KMS-11 (cell line): ENCODE results near the gene TCP1.

Source experiments
- H2AFZ ChIP-seq: fragments of 200-600 bp; sonication (generic); 2 replicates; pipeline ENCODE4 v1.6.1; 2016; ENCODE audit warnings: antibody characterized with exemption, mixed run types, low read depth
- H3K27ac ChIP-seq: fragments of 200-600 bp; sonication (generic); 2 replicates; pipeline ENCODE4 v1.6.1; 2016; ENCODE audit warnings: mild to moderate bottlenecking, mixed run types
- H3K27me3 ChIP-seq: fragments of 200-600 bp; sonication (generic); 2 replicates; pipeline ENCODE4 v1.6.1; 2017; ENCODE audit warnings: mild to moderate bottlenecking, low read depth, mixed run types, moderate library complexity; ENCODE audit not compliant: insufficient read depth
- H3K36me3 ChIP-seq: fragments of 200-600 bp; sonication (generic); 2 replicates; pipeline ENCODE4 v1.6.1; 2017; ENCODE audit warnings: mild to moderate bottlenecking, mixed run types; ENCODE audit not compliant: insufficient read depth
- H3K4me1 ChIP-seq: fragments of 200-600 bp; sonication (generic); 2 replicates; pipeline ENCODE4 v1.6.1; 2016; ENCODE audit warnings: mild to moderate bottlenecking, low read depth, mixed run types; ENCODE audit not compliant: poor library complexity, severe bottlenecking
- H3K4me2 ChIP-seq: fragments of 200-600 bp; sonication (generic); 2 replicates; pipeline ENCODE4 v1.7.0; 2016; ENCODE audit warnings: mild to moderate bottlenecking, mixed run types
- H3K4me3 ChIP-seq: fragments of 200-600 bp; sonication (generic); IDR thresholded peaks from 2 replicates; pipeline ENCODE4 v1.6.1; 2017; ENCODE audit warnings: low read depth, low read length, mixed read lengths; ENCODE audit not compliant: insufficient read depth
- H3K79me2 ChIP-seq: fragments of 200-600 bp; sonication (generic); 2 replicates; pipeline ENCODE4 v1.6.1; 2016; ENCODE audit warnings: low read depth, mixed run types; ENCODE audit not compliant: insufficient read depth
- H3K9ac ChIP-seq: fragments of 200-600 bp; sonication (generic); 2 replicates; pipeline ENCODE4 v1.6.1; 2016; ENCODE audit warnings: mild to moderate bottlenecking, mixed run types
- H4K20me1 ChIP-seq: fragments of 200-600 bp; sonication (generic); 2 replicates; pipeline ENCODE4 v1.6.1; 2016; ENCODE audit warnings: mild to moderate bottlenecking, mixed run types; ENCODE audit not compliant: insufficient read depth
- CTCF ChIP-seq: fragments of 200-600 bp; sonication (generic); conservative IDR thresholded peaks from 2 replicates; pipeline ENCODE4 v1.6.1; 2017; ENCODE audit warnings: low read depth, mild to moderate bottlenecking, antibody characterized with exemption, low read length, moderate library complexity, mixed read lengths

Gene TCP1

DNA sequence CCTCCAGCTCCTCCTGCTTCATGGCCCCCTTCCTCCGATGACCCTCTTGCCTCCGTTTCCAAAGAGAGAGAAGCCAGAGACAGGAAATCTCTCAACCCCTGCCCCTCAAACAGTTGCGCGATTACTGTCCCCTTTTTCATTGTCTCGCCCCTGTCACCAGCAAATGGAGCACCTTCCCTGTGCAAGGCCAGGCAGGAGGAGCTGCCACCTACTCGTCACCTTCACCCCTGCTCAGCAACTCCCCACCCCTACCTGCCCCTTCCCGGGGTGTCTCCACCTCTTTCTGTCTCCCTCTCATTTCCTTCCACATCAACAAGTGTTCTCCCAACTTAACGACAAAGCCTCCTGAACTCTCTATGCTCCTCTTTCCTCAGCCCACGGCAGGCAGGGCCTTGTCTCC lies 24.4 kb upstream of the TCP1 start:
- H3K9ac ChIP-seq = no peak overlapping the region
- no peak overlapping the region for H3K27ac ChIP-seq
- TF ChIP-seq CTCF = no peak
- no peak overlapping the region for H3K4me3 ChIP-seq
- H3K36me3 ChIP-seq = no peaks in the 10 kb centered on the region
- H3K79me2 ChIP-seq = no peaks in the 10 kb centered on the region
- H4K20me1 ChIP-seq = no peaks in the 10 kb centered on the region
- H3K27me3 ChIP-seq = no peaks in the 10 kb centered on the region
- H2AFZ ChIP-seq = no peak overlapping the region
- H3K4me2 ChIP-seq = no peak overlapping the region
- no peaks in the 10 kb centered on the region for H3K4me1 ChIP-seq

- H4K20me1 ChIP-seq = no peaks in the 10 kb centered on the region
- no peaks in the 10 kb centered on the region for H3K79me2 ChIP-seq
- H3K4me2 ChIP-seq = no peak overlapping the region
- no peak for TF ChIP-seq CTCF
- H3K9ac ChIP-seq = no peak overlapping the region
- no peak overlapping the region for H2AFZ ChIP-seq
- H3K27ac ChIP-seq = no peak overlapping the region
- no peak overlapping the region for H3K4me3 ChIP-seq
- no peaks in the 10 kb centered on the region for H3K27me3 ChIP-seq
- no peaks in the 10 kb centered on the region for H3K4me1 ChIP-seq
- no peaks in the 10 kb centered on the region for H3K36me3 ChIP-seq
Observed at GRCh38 chr6:159809149-159809548, 19.7 kb upstream of the TCP1 start.

DNA sequence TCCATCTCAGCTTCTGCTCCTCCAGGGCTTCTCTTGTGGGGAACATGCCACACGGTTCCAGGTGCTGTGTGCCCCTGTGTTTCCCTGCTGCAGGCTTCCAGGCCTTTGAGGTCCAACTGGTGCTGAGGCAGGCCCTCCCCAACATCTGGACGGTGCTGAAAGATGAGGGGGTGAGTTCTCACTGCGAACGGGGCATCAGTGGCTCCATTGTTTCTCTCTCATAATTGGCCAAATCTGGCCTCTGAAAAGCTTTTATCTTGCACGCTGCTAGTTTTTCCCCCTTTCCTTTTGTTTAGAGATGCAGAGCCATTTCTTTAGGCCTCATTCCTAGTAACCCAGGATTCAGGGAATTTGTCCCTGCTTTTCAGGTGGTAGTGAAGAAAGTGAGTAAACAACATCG lies 19.2 kb upstream of the TCP1 start:
- no peaks in the 10 kb centered on the region for H3K27me3 ChIP-seq
- H3K27ac ChIP-seq = no peak overlapping the region
- no peaks in the 10 kb centered on the region for H3K4me1 ChIP-seq
- no peak for TF ChIP-seq CTCF
- H3K4me2 ChIP-seq = no peak overlapping the region
- no peaks in the 10 kb centered on the region for H3K79me2 ChIP-seq
- no peak overlapping the region for H3K4me3 ChIP-seq
- H4K20me1 ChIP-seq = no peaks in the 10 kb centered on the region
- no peaks in the 10 kb centered on the region for H3K36me3 ChIP-seq
- H3K9ac ChIP-seq = no peak overlapping the region
- no peak overlapping the region for H2AFZ ChIP-seq

DNA sequence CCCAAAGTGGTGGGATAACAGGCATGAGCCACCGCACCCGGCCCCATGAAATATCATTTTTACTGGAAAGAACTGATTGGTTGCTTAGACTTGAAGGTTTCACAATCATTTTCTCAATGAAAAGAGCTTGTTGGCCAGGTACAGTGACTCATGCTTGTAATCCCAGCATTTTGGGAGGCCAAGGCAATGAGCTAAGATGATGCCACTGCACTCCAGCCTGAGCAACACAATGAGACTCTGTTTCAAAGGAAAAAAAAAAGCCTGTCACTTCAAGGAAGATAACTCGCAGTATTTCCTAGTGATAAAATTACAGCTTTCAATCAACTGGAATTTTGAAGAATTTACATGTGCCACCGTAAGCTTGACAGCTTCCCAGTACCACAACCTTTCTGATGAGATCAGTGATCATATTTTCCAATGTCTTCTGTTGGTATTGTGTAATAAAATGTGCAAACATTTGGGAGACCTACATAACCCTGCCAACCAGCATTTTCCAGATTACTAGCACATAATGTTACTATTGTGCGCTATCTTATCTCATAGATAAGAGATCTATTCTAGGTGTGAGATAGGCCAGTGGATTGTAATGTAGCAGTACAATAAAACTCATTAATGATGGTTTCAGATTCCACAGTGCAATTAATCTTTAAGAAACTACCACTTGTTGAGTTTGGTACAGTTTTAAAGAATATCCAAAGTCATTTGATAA lies 17.9 kb upstream of the TCP1 start:
- Histone ChIP-seq H3K4me2 (no peak overlapping the region), H3K9ac (no peak overlapping the region), H3K4me3 (no peak overlapping the region), H2AFZ (no peak overlapping the region), H3K27ac (no peak overlapping the region), H3K4me1 (no peaks in the 10 kb centered on the region), H4K20me1 (no peaks in the 10 kb centered on the region), H3K79me2 (no peaks in the 10 kb centered on the region), H3K27me3 (no peaks in the 10 kb centered on the region), H3K36me3 (no peaks in the 10 kb centered on the region)
- no peak for TF ChIP-seq CTCF
